ENCODE data around the gene BSN.

The BSN gene

GRCh38 chr3:49634736-49635135, 80.5 kb downstream of the BSN start:
- no peak for DNase-seq

- DNase-seq = no peak
Measured at GRCh38 chr3:49636883-49637609, 82.8 kb downstream of the BSN start.

GRCh38 chr3:49638445-49638844, 84.2 kb downstream of the BSN start:
- no peak for DNase-seq

- DNase-seq = no peak
Measured at GRCh38 chr3:49639551-49639950, 85.3 kb downstream of the BSN start.

- no peak for DNase-seq
Measured at GRCh38 chr3:49641292-49641691, 87.0 kb downstream of the BSN start.

- DNase-seq = no peak
Measured at GRCh38 chr3:49641921-49642707, 87.8 kb downstream of the BSN start.

GRCh38 chr3:49642708-49643145, 88.5 kb downstream of the BSN start:
- no peak for DNase-seq

- DNase-seq = no peak
Measured at GRCh38 chr3:49644684-49645083, 90.4 kb downstream of the BSN start.

GRCh38 chr3:49646236-49646635, 92.0 kb downstream of the BSN start:
- DNase-seq = no peak

- no peak for DNase-seq
Measured at GRCh38 chr3:49647741-49648140, 93.5 kb downstream of the BSN start.

GRCh38 chr3:49648354-49649019, 94.2 kb downstream of the BSN start:
- DNase-seq = no peak

- DNase-seq = no peak
Measured at GRCh38 chr3:49649576-49649975, 95.3 kb downstream of the BSN start.

GRCh38 chr3:49650177-49650576, 95.9 kb downstream of the BSN start:
- DNase-seq = no peak

- no peak for DNase-seq
Measured at GRCh38 chr3:49650637-49651036, 96.4 kb downstream of the BSN start.

- DNase-seq = no peak
Measured at GRCh38 chr3:49652218-49652902, 98.1 kb downstream of the BSN start.

GRCh38 chr3:49652903-49653415, 98.7 kb downstream of the BSN start:
- DNase-seq = no peak

- DNase-seq = no peak
Measured at GRCh38 chr3:49653621-49654020, 99.3 kb downstream of the BSN start.

GRCh38 chr3:49654176-49654825, 100.0 kb downstream of the BSN start:
- no peak for DNase-seq

- DNase-seq = no peak
Measured at GRCh38 chr3:49654955-49655556, 100.8 kb downstream of the BSN start.

GRCh38 chr3:49655731-49656285, 101.5 kb downstream of the BSN start:
- no peak for DNase-seq

- DNase-seq = no peak
Measured at GRCh38 chr3:49656541-49657112, 102.3 kb downstream of the BSN start.

All from activated CD4-positive, CD25-positive, alpha-beta regulatory T cell treated with anti-CD3 and anti-CD28 coated beads, Interleukin-2, amount 50 U/mL, for 72 hours (primary cell).